ENCODE results near the gene PLA2G15. TPM values are rescaled to one million over a fixed set of nuclear protein-coding genes. Genes with fewer than 3 reads are reported as not detected.

Gene PLA2G15
- total RNA-seq, 1 donor: 32.9 TPM

DNA sequence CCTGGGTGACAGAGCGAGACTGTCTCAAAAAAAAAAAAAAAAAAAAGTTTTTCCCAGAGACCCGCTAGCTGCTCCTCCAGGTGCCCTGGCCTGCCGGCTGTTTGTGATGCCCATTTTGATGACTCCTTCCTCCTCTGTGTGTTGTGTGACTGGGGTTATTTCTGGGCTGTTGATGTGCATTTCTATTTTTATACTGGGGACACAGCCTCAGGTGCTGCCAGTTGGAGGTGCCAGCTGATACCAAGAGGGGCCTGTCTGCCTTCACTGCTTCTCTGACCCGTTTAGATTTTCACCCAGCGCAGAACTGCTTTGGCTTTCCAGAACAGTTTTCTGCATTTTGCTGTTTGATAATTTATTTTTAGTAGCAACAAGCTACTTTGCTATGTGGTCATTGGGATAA lies 6.7 kb downstream of the PLA2G15 start:
- no peak for DNase-seq (ENCODE audit: low read depth in 2 of 3, low spot score in 2 of 3)

DNA sequence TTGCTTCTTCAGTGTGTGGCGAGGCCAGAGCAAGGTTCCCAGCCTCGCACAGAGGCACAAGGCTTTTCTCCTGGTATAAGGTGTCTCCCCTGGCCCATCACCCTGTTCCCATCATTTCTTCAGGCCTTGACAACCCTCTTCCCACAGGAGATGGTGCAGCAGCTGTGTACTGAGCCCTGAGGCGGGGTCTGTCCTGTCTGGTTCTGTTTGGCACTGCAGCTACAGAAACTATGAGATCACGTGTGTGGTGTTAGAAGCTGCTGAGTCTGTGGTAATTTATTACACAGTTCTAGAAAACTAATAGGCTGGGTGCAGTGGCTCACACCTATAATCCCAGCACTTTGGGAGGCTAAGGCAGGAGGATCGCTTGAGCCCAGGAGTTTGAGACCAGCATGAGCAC lies 7.2 kb downstream of the PLA2G15 start:
- no peak for DNase-seq (ENCODE audit: low read depth in 2 of 3, low spot score in 2 of 3)

DNA sequence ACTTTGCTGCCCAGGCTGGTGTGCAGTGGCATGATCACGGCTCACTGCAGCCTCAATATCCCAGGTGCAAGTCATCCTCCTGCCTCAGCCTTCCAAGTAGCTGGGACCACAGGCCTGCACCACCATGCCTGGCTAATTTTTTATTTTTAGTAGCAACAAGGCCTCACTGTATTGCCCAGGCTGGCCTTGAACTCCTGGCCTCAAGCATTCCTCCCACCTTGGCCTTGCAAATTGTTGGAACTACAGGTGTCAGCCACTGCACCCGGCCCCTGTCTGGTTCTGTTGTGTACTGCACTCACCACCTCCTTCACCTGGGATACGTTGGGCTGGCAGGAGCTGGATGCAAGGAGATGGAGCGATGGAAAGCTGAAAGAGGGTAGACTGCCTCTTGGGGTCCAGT lies 8.5 kb downstream of the PLA2G15 start:
- DNase-seq (ENCODE audit: low read depth in 2 of 3, low spot score in 2 of 3): no peak

DNA sequence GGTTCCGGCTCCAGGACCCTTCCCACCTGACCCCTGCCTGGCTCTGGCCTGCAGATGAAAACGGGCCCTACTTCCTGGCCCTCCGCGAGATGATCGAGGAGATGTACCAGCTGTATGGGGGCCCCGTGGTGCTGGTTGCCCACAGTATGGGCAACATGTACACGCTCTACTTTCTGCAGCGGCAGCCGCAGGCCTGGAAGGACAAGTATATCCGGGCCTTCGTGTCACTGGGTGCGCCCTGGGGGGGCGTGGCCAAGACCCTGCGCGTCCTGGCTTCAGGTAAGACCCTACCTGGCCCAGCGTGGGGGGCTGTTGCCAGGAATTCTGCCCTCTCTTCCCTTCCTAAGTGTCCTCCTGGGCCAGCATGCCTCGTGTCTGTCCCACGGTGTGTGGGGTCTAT lies 10.5 kb downstream of the PLA2G15 start:
- no peak for DNase-seq (ENCODE audit: low read depth in 2 of 3, low spot score in 2 of 3)

DNA sequence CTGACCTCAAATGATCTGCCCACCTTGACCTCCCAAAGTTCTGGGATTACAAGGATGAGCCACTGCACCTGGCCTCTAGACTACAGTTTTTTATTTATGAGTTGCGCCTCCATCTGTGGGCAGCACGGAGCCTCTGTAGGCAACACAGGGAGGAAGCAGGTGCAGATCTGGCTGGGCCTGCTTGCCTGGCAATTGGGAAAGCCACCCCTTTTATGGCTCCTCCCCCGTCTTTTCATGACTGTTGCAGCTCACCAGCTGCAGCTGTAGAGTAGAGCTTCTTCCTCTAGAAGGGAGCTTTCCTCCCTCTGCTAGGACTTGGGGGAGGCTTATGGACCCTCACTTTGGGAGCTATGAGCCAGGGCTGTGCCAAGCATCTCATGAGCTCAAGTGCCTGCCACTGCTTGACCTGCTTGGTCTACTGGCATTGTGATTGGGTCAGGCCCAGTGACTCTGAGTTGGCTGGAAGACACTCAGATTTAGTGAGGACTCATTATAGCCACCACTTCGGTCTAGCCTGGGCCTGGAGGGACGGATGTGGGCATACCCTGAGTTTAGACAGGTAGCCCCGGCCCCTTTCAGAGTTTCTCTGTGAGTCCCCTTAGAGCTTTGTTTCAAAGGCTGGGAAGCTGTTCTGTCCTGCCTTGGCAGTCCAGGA lies 12.2 kb downstream of the PLA2G15 start:
- peak in 2 of 3 donors; percentile 83 to 95 for DNase-seq (ENCODE audit: low read depth in 2 of 3, low spot score in 2 of 3)

DNA sequence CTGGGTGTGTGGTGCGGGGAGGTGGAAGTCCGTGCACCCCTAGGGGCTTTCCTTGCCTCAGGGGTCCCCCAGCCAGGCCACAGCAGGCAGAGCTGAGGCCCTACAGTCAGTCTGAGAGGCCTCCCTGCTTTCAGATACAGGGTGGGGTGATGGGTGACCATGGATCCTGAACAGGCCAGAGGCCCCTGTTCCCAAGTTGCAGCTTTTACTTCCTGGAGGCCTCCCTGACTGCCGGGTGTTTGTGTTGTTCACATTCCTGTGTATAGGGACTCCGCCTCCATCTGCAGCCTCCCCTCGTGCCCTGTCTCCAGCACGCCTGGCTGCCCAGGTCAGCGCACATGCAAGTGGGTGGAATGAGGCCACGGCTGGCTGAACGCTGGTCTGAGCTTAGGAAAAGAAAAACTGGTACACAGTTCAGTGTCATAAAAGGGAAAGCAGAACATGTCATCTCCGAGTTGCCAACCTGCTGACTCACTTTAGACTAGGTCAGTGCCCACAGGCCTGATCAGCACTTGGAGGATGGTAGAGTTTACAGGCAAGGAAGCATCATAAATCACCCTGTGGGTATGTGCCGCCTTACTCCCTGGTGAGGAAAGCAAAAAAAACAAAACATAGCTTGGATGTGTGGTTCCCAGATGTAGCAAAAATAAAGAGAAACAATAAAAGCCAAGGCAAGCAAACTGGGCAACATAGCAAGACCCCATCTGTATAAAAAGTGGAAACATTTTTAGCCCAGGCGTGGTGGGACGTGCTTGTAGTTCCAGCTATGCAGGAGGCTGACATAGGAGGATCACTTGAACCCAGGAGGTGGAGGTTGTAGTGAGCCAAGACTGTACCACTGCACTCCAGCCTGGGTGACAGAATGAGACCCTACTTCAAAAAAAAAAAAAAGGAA lies 13.0 kb downstream of the PLA2G15 start:
- DNase-seq (ENCODE audit: low read depth in 2 of 3, low spot score in 2 of 3): peak in 2 of 3 donors; percentile 86 to 96

DNA sequence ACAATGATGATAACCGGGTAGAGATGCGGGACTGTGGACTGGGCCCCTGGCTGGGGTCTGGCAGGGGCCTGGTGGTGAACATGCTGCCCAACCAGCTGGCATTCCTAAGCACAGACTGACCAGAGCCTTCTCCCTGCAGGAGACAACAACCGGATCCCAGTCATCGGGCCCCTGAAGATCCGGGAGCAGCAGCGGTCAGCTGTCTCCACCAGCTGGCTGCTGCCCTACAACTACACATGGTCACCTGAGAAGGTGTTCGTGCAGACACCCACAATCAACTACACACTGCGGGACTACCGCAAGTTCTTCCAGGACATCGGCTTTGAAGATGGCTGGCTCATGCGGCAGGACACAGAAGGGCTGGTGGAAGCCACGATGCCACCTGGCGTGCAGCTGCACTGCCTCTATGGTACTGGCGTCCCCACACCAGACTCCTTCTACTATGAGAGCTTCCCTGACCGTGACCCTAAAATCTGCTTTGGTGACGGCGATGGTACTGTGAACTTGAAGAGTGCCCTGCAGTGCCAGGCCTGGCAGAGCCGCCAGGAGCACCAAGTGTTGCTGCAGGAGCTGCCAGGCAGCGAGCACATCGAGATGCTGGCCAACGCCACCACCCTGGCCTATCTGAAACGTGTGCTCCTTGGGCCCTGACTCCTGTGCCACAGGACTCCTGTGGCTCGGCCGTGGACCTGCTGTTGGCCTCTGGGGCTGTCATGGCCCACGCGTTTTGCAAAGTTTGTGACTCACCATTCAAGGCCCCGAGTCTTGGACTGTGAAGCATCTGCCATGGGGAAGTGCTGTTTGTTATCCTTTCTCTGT lies 14.0 kb downstream of the PLA2G15 start:
- DNase-seq (ENCODE audit: low read depth in 2 of 3, low spot score in 2 of 3): no peak

DNA sequence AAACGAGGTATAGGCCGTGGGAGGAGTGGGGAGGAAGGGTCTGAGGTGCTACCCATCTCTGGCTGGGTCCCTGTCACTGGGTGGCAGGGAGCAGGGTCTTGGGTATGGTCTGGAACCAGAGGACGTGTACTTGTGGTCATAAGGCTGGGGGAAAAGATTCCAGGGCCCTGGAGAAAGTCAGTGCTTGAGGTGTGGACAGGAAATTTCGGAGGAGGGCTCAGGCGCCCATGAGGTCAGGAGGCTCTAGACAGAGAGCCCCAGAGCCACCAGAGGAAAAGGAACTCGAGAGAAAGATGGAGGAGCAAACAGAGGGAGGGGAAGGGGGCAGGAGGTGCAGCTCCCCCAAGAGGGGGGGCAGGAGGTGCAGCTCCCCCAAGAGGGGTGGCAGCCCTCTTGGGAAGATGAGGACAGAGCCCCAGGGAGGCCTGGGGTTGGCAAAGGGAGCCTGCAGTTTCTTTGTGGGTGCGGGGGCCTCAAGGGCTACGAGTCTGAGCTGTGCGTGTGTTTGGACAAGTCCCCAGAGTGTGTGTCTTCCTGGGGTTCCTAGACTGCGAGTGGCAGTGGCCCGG lies 18.5 kb downstream of the PLA2G15 start:
- DNase-seq (ENCODE audit: low read depth in 2 of 3, low spot score in 2 of 3): no peak

DNA sequence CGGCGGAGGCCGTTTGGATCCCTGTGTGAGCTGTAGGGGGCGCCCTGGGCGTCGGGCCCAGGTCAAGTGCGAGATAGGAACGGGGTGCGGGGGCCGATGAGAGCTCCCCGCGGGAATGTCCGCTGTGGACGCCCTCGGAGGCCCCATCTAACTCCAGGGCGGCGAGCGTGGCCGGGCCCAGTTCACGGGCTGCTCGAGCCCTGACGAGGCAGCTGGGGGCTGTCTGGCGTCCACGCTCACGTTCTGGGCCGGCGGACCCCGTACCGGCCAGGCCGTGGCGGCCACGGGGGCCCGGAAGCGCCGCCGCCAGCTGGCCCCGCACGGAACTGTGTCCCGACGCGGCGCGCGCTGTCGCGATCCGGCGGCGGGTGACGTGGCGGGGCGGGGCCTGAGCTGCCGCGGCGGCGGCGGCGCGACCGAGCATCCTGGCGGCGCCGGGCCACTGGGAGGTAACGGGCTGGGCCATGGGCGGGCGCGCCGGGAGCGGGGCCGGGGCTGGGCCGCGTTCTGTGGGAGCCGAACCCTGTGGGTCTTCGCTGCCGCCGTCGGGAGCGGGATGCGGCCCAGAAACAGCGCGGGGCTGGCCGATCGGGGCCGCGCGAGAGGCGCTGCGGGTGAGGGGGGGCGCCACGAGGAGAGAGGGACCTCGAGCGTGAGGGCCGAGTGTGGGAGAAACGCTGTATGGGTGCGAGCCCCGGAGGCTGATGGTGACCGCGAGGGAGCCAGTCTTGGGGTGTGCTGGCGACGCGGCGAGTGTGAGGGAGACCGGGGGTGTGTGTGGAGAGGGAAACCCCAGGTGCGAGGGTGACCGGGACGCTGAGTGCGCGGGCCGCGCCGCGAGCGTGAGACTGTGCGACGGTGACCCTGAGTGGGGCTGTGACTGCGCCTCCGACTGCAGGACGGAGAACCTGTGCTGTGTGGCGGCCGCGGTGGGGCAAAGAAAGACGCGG lies 19.2 kb downstream of the PLA2G15 start, which contains the start of gene SLC7A6:
TSS of gene SLC7A6 (plus strand) at position 399 of the 950 bp plus-strand sequence. CDS start 10,201 bp downstream, outside the sequence.
- peak in 2 of 3 donors; percentile 77 to 80 for DNase-seq (ENCODE audit: low read depth in 2 of 3, low spot score in 2 of 3)

DNA sequence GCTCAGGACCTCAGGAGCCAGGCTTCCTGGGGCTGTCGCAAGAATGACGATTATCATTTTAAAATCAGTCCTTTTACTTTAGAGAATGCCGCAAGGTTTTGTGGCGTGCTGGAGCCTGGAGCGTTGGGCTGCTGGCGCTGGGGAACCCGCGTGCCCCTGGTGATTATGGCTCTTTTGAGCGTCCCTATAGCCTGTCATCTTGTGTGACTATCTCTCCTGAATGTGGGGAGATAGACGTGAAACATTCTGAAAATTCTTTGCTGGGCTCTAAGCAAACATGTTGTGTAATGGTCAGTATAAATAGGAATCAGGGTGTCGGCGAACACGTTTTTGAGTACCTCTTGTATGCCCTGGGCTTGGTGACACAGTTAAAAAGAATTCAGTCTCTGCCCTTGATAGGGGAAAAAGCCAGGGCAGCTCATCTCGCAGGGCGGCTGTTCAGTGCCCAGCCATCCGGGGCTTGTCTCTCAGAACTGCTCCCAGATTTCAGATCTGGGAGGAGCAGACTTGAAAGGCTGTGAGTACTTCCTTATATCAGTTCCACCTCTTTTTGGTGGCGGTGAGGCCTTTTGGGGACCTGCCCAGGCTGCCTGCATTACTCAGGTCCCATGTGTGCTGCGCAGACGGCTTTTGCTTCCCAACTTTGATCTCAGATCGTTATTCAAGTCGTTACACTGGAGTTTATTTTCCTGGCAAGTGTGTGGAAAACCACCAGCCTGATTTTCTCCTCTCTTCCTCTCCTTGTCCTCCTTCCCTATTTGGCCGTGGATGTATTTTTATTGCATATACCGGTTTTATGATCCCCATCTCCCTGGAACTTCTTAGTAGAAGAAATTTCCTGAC lies 20.1 kb downstream of the PLA2G15 start:
- DNase-seq (ENCODE audit: low read depth in 2 of 3, low spot score in 2 of 3): peak in 1 of 3 donors; percentile 41

DNA sequence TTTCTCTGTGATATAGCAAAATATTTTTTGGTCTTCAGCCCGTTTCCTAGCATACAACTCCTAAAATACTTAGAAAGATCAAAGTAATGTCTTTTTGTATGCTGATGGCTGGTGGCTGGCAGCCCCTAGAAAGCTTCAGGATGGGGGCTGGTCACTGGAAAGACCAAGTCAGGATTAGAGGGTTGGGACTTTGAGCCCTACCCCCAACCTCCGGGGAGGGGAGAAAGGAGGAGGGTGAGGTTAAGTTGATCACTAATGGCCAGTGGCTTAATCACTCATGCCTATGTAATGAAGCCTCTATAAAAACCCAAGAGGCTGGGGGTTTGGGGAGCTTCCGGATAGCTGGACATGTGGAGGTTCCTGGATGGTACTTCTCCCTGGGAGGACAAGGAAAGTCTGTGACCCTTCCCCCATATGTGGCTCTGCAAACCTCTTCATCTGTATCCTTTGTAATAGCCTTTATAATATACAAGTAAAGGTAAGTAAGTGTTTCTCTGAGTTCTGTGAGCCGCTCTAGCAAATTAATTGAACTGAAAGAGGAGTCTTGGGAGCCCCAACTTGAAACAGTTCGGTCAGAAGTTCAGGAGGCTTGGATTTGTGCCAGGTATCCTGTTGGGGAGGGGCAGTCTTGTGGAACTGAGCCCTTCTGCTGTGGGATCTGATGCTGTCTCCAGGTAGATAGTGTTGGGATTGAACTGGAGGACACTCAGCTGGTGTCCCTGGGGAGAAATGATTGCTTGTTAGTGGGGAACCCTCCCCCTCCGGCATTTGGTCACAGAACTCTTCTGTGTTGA lies 22.6 kb downstream of the PLA2G15 start:
- no peak for DNase-seq (ENCODE audit: low read depth in 2 of 3, low spot score in 2 of 3)

DNA sequence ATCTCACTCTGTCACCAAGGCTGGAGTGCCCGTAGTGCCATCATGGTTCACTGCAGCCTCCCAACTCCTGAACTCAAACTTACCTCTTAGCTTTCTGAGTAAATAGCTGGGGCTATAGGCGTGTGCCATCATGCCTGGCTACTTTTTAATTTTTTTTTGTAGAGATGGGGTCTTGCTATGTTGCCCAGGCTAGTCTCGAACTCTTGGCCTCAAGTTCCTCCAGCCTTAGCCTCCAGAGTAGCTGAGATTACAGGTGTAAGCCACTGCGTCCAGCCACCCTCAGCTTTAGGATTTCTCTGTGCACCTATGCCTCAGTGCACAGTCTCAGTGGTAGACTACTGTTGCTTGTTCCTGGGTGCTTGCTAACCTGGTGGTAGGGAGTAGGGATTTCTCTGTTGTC lies 24.6 kb downstream of the PLA2G15 start:
- DNase-seq (ENCODE audit: low read depth in 2 of 3, low spot score in 2 of 3): no peak

DNA sequence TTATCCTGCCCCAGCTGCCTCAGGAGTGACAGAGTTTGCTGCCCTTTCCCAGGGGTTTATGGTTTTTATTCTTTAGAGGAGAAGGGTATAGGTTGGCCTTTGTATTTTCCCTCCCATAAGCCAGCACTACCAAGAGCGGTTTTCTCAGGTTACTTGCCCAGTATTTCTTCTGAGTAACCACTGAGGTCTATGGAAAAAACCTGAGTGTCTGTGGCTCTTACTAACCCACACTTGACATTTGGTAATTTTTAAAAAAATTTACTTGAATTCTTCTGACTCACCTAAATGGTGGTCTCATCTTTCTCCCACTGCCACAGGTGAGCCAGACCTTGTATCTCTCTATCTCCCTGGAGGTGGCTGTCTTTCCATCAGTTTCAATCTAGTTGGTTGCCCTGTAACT lies 25.2 kb downstream of the PLA2G15 start:
- DNase-seq (ENCODE audit: low read depth in 2 of 3, low spot score in 2 of 3): no peak

DNA sequence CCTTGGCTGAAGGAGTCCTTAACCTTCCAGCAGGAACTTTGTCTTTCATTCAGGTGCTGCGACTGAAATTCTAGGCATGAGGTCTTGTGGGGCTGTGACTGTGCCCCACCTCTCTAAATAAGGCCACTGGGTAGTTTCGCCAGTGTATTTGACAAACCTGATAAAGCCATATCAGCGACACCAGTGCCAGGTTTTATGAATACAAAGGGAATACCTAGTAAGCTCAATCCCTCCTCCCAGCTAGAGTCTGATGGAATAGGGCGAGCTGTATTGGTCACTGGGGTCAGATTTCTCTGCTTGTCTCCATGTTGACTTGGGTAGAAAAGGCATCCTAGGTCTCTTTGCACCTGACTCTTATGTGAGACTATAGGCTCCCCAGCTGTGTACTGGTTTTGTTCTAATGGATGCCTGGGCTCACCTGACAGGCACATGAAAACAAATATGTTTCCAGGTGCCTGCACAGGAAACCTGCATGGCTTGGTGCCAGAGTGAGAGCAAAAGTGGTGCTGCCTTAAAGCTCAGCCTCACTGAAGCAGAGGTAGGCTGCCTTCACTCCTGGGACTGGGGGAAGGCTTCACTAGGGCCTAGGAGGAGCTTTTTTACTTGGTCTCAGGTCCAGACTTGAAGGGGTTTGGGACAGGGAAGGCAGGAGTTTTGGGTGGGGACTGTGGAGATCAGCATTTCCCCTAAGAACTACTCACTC lies 27.5 kb downstream of the PLA2G15 start:
- DNase-seq (ENCODE audit: low read depth in 2 of 3, low spot score in 2 of 3): peak in 1 of 3 donors; percentile 52

DNA sequence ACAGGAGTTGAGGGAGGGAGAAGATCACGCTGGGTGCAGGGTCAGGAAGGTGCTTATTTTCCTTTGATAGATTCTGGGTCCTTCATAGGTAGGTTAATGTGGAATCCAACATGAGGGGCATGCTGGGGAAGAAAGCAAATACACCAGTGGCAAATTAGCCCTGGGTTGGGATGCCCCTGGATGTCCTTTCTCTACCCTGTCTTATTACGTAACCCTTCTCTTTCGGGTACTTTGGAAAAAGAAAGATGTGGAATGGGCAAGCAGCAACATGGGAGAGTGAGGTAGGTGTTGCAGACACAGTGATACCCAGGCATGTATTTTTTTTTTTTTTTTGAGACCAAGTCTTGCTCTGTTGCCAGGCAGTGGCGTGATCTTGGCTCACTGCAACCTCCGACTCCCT lies 28.3 kb downstream of the PLA2G15 start:
- no peak for DNase-seq (ENCODE audit: low read depth in 2 of 3, low spot score in 2 of 3)

DNA sequence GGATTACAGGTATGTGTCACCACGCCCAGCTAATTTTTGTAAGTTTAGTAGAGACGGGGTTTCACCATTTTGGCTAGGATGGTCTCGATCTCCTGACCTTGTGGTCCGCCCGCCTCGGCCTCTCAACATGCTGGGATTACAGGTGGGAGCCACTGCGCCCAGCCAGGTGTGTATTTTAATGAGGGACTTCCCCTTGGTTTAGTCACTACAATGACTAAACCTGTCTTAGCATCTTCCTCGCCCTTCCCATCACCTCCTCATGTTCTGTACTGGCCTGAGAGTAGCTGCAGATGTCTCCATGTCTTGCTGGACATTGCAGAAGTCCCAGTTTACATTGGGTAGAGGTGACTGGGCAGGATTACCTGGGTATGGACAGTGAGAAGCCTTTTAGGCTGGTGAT lies 28.7 kb downstream of the PLA2G15 start:
- DNase-seq (ENCODE audit: low read depth in 2 of 3, low spot score in 2 of 3): no peak

DNA sequence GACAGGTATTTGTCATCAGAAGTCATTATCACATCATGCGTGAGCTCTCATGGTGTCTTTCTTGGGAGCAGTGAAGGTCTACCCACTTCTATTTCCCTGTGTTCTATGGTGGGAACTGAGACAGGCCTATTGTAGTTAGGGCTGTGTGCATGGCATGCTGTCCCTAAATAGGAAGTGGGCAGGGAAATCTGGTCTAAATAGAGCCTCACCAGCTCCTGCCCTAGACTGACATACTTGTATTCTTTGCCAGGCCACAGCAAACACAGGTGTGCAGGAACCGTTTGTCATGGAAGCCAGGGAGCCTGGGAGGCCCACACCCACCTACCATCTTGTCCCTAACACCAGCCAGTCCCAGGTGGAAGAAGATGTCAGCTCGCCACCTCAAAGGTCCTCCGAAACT lies 29.3 kb downstream of the PLA2G15 start:
- no peak for DNase-seq (ENCODE audit: low read depth in 2 of 3, low spot score in 2 of 3)
